ENCODE measurements around the gene CYB5RL. TPM values are rescaled to one million over a fixed set of nuclear protein-coding genes. Genes with fewer than 3 reads are reported as not detected.
"Not testable (repeated sequence)": the region's sequence is repeated elsewhere in the genome, so short reads cannot be mapped to it uniquely, and the experiment has no call there.

The CYB5RL gene
- polyA plus RNA-seq, 5 donors = 8.7 to 12.7 (median 10.5) TPM

DNA sequence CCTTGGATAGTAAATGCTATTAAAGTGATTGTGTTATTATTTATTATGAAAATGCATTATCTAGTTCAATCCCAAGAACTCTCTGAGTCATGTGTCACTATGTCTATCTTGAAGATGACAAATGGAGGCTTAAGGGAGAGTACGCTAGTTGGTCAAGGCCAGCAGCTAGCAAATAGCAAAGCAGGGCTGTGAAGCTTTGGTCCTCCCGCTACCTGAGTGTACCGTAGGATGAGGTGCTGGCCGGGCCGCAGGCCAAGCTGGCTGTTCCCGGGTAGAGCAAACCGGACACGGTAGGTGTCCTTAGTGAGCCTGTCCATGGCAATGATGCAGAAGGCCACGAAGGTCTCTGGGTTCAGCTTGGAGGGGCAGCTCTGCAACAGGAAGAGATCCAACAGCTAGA, 9.3 kb downstream of the CYB5RL start:
- DNase-seq = no peak

DNA sequence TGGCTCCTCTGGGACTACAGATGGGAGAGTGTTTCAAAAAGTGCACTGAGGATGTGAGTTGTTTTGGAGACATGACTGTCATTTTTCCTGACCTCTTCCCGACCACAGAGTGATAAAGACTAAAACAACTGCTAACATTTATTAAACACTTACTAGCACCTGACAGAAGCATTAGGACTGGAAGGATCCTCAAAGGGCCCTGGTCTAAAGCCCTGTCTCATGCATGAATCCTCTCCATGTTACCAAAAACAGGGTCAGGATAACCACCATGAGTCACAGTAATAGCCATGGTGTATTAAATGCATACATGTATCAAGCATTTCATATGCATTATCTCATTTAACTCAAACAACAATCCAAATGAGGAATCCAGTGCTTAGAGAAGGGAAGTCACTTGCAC, 11.5 kb downstream of the CYB5RL start:
- no peak for DNase-seq

DNA sequence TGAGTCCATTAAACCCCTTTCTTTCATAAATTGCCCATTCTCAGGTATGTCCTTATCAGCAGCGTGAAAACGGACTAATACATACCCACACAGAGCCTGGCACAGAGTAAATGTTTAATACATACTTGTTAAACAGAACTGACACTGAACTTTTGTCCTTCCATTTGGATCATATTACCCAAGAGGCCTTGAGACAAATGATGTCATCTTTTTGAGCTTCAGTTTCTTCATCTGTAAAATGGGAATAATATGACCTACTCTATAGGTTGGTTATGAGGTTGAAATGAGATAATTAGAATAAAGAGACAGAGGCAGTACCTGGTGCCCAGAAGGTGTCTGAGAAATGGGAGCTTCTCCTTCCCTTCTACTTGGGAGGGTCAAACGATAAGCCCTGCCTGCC, 13.8 kb downstream of the CYB5RL start:
- no peak for DNase-seq

DNA sequence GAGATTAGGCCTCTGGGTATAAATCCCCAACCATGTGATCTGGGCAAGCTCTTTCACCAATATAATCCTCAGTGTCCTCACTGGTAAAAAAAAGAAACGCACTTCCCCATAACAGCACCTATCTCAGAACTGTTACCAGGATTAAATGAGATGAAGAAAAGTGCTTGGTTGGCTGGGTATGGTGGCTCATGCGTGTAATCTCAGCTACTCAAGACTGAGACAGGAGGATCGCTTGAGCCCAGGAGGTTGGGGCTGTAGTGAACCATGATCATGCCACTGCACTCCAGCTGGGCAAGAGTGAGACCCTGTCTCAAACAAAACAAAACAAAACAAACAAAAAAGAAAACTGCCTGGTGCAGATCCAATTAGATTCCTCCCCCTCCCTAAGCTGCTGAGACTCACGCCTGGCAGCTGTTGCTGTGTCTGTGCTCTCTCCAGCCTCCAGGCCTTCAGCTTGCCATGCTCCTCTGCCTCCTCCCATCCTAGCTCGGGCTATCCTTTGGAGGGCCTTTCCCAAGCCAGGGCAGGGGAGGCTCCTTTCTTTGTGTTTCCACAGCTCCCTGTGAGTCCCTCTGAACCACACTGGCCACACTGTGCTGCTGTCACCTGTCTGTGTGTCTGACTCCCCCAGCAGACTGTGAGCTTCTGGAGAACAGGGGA, 19.0 kb downstream of the CYB5RL start:
- DNase-seq = no peak

DNA sequence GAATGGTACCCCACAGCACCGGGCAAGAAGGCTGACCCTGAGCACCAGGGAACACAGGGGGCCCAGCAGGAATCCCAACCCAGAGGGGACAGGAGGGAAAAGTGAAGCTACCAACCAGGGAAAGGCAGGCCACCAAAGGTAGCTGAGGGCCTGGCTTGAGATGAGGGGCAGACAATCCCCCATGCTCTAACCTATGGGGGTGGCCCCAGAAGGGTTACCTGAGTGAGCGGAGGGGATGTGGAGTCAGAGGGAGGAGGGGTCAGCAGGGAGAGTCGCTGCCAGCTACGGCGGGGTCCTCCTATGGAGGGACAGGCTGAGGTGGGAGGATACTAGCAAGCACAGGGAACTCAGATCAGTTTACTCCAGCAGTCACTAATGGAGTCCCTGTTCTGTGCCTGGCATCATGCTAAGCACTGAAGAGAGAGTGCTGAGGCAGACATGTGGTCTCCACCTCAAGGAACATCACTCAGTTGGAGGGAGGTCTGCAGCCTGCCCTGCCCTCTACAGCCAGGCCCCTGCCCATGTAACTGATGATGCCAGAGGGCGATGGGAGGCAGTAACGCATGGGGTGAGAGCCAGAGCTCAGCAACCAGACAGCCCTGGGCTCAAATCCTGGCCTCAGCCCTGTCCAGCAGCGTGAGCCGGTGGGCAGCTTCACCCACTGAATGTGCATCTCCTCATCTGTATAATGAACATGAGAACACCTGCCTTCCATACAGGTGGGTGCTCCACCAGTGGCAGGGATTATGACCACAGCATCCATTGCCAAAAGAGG, 21.3 kb downstream of the CYB5RL start:
- DNase-seq = no peak

DNA sequence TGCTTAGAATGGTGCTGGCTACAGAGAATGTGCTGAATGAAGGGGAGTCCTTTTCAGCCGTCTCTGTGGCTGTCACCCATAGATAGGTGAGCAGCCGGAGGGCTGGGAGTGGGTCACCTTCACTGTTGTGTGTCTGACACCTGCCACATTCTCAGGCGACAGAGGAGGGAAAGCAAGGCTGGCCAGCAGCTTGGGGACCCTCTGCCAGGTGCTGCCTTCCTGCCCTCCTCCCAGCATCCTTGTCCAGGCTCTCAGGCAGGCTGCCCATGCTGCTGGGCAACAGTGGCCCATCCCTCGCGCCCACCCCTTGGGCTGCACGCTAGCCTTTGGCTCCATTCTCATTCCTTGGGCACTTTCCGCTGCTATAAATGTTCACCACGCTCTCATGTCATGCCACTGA, 22.1 kb downstream of the CYB5RL start:
- no peak for DNase-seq

DNA sequence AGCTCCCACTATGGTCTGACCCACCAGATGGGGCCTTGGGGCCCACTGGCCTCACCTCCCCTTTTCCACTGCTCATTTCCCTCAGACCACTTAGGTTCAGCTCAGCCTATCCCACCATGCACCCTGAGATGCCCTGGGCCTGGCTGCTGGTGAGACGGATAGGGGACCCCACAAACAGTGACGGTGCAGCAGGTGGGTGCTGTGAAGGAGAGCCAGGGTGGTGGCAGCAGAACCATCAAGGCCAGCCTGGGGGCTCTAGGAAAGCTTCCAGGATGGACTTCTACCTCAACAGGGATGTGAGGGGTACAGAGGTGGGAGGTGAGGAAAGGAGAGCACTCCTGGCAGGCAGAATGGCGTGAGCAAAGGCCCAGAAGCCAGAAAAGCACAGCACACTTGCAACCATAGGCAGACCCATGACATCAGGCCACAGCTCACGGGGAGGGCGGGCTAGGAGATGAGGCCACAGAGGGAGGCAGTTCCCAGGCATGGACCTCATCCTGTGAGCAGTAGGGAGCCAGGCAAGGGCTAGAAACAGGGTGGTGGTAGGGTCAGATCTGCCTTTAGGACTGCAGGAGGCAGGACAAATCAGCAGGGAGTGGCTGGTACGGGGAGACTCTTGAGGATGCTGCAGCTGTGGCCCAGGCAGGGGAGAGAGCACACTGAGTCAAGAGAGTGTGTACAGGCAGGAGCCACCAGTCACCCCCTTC, 23.1 kb downstream of the CYB5RL start:
- DNase-seq = no peak

DNA sequence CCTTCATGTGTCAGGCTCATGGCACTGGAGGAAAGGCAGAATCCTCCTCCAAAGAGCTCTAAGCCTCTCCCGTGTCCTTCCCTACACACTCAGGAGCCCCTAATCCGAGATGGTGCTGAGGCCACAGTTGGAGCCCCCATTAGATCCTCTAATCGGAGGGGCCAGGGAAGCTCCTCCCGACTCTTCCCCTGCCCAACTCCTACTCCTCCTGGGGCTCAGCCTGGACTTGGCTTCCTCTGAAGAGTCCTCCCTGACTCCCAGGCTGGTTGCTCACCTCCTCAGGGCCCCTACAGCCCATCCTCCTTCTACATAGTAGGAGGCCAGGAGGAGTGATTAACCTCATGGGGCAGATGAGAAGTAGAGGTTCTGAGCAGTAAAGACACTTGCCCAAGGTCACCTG, 25.7 kb downstream of the CYB5RL start:
- DNase-seq = no peak

DNA sequence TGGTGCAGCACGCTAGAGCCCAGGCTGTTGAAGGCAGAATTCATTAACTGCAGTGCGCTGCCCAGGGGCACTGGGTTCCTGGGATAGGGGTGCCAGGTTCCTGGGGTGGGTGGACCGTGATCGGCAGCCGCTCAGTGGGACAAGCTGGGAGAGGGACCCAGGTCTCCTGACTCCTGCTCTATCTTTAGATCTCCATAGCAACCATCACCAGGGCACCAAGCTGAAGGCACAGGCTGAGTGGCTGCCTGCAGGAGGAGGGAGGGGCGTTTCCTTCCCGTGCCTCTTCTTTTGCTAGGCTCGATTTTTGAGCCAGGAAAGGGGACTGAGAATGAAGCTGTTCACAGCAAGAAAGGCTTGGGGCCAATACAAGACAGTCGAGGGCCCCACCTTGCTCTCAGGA, 26.1 kb downstream of the CYB5RL start:
- no peak for DNase-seq

DNA sequence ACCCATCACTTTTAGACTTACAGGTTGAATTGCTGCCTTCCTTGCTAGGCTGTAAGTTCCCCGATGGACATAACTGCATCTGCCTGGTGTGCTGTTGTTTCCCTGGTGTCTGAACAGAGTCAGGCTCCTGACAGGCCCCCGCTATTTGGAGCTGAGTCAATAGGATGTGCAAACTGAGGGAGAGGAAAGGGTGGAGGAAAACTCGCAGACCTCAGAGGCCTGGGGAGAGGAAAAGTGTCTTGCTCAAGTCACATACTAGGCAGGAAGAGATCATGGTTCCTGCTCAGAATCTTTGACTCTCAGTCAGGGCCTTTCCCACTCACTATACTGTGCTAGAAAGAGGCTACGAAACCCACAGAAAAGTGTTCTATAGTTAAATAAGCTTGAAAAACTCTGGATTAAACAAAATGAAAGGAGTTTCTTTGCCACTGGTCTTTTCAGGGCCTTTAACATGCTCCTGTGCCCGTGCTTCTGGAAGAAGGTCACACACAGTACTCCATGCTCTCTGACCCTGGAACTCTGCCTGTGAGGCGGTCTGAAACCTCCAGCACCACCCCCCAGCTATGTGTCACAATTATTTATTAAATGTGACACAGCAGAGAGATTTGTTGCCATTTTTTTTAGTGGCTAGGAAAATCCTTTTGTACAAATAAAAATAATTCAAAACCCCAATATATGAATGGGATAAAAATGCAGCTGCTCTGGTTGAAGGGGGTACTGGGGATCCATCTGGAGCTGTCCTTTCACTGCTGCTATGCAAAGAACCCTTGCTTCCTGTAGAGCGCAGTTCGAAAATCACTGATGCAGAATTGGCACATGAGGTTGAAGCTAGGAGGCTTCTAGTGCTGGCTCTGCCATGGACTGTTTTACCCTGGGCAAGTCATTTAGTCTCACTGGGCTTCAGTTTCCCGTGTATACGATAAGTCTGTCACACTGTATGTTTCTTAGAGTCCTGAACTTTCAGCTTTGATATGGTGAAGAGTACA, 26.9 kb downstream of the CYB5RL start:
- DNase-seq = no peak

DNA sequence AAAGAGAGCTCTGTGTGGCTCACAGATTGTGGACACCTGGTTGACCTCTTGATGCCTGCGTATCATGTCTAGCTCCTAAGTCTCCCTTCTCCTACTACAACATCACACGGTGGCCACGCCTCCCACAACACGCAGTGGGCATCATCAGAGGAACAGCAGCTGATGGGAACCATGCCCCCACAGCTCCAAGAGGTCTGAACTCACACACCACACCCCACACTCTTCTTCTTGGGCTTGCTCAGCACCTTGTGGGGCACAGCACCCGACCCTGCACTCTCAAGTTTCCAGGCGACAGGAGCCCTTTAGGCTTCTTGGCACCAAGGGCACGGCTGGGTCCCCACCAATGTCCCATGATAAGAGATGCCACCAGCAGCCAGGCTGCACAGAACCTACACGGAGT, 28.2 kb downstream of the CYB5RL start:
- no peak for DNase-seq

DNA sequence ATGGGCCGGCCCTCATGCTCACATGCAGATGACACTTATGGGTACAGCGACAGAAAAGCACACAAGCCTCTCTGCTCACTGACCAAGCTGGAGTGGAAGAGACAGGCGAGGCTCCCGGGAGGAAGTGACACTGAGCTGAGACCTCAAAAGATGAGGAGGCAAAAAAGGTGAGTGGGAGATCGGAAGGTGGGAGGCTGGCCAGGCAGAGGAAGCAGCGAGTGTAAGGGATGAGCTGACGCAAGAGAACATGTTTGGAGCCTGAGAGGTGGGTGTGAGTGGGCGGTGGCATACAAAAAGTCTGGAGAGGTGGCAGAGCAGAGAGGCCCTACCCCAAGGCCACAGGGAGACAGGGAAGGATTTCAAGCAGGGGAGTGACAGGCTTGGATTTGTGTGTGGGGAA, 28.8 kb downstream of the CYB5RL start:
- DNase-seq = no peak

DNA sequence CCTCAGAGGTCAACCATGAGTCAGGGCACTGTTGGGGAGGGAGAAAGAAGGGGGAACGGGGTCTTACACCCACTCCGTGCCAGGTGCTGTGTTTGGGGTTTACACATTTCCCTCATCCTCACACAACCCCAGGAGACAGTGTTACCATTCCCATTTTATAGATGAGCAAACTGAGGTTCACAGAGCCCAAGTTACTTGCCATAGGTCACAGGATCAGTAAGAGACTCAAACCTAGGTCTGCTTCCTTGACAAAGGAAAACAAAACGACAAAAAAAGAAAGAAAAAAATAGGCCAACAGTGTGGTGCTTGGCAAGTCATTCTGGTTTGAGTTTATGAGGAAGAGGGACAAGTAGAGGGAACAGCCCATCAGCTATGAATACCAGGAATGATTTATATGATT, 30.8 kb downstream of the CYB5RL start:
- no peak for DNase-seq

DNA sequence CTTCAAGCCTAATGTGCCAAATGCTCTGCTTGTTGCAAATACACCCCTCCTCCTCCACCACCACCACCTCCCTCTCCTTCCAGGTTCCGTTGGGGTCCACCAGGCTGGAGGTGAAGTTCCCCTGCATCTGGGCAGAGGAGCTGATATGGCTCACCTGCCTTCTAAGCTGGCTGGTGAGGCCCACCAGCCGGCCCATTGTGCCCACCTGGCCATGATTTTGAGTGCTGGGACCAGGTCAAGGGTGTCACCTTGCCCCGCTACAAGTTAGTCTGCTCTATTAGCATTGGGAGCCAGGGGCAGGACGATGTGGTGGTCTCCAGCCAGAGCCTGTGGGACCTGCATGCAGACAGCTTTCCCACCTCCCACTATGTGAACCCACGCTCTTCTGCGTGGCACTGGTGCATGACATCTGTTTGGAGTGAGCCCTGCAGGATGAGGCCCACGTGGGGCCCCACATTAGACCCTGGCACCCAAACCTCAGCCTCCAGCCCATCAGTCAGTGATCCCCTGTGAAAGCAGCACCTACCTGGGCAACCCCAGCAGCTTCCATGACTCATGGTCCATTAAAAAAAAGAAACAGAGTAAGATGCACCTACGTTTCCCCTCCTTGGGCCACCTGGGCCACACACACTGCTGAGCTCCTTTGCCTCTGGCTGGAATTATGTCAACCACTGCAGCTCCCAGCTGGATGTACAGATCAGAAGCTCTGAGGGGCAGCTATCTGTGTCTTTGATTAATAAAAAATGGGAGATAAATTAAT, 31.4 kb downstream of the CYB5RL start:
- DNase-seq = no peak

DNA sequence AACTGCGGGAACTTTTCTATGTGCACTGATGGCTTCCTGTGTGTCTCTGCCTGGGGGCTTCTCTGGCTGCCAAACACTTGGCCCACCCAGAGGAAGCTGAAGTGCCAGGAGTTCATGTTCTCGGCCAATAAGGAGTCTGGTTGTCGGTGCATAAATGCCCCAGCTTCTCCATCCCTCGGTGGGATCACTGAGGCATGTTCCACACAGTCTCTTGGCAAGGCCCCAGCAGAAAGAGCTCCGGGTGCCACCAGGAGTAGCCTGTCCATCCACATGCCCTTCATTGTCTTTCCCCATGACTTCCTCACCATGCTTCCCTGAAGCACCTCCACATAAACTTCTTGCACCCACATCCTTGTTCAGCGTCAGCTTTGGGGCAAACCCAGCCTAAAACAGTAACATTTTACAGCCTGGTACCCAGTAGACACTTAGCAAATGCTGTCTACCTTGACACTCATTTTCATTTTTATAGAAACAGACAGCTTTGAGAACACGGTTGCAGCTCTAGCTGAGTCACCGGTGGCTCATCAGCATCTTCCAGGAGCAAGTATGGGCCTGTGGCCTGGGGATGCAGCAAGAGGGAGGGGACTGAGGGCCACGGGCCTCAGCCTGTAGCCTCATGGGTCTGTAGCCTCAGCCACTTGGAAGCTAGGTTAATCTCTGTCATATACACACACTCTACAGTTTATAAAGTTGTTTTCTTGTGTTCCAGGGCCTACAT, 32.2 kb downstream of the CYB5RL start:
- DNase-seq = no peak

DNA sequence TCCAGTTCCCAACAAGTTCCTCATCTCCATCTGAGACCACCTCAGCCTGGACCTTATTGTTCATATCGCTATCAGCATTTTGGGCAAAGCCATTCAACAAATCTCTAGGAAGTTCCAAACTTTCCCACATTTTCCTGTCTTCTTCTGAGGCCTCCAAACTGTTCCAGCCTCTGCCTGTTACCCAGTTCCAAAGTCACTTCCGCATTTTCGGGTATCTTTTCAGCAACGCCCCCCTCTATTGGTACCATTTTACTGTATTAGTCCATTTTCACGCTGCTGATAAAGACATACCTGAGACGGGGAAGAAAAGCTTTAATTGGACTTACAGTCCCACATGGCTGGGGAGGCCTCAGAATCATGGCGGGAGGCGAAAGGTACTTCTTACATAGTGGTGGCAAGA, 33.5 kb downstream of the CYB5RL start:
- not testable (repeated sequence) for DNase-seq

DNA sequence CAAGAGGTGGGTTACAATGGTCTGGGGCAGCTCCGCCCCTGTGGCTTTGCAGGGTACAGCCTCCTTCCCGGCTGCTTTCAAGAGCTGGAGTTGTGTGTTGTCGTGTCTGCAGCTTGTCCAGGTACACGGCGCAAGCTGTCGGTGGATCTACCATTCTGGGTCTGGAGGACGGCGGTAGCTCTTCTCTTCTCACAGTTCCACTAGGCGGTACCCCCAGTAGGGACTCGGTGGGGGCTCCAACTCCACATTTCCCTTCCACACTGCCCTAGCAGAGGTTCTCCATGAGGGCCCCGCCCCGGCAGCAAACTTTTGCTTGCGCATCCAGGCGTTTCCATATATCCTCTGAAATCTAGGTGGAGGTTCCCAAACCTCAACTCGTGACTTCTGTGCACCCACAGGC, 34.7 kb downstream of the CYB5RL start:
- DNase-seq = no peak

DNA sequence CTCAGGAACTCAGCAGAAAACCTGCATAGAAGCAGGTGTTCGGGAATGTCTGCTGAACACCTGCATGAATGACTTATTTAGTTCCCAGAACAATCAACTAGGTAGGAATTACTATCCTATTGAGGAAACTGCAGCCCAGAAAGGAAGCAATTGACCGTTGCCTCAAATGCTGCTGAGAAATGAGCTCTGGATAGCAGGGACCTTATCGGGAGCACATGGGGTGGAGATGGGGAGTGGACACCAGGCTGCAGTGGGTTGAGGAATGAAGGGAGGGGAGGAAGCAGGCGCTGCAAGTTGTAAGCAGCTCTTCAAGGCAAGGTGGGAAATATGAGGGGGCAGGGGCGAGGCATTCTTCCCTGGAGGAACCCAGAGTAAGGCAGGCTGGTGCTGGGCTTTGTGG, 36.3 kb downstream of the CYB5RL start:
- no peak for DNase-seq

DNA sequence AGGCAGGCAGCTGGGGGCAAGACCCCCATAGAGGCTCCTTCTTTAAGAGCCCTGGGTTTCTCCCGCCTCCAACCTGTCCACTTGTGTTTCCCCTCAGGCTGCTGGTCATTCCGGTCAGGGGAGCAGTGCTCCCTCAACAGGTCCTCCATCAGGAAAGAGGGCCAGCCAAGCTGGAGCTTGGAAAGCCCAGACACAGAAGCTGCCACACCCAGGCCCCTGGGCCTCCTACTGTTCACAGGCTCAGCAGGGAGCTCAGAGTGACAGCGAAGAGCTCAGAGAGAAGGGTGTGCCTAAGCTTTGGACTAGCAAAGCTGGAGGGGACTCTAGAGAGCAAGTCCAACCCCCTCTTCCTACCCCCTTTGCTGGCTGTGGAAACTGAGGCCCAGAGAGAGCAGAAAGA, 36.8 kb downstream of the CYB5RL start:
- no peak for DNase-seq

DNA sequence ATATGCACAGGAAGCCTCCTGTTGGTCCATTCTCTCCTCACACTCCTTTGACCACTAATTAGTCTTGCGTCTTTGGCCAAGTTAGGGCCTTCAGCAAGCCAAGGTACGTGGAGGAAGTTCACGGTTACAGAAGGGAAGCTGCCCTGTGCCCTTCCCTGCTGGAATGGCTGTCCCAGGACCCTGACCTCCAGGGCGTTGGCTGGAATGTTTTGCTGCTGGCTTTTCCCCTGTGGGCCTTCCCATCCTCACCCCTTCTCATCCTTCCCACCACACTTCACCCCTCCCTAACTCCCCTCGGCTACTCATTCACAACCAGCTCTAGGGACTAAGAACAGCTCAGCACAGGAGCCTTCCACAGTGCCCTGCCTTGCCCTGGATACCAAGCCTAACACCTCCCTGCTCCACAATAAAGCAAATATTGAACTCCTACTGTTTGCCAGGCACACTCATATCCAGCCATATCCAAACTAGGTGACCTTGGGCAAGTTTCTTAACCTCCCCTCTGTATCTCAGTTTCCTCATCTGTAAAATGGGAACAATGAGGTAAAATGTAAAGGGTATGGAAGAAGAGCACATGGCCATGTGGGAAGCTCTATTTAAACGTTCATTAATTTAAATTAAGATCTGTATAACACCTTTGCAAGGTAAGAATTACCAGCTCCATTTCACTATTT, 38.2 kb downstream of the CYB5RL start:
- no peak for DNase-seq
